Esophagus (tissue), 2 donors: ENCODE results near the gene WDR17. TPM values are rescaled to one million over a fixed set of nuclear protein-coding genes. Genes with fewer than 3 reads are reported as not detected.

ENCODE experiments used
- H3K27ac ChIP-seq, 2 donors: one replicate each; pipeline ENCODE4 v1.5.1; 2013; ENCODE audit warnings: low read depth in 2 of 2, mild to moderate bottlenecking in 2 of 2, inconsistent platforms in 1 of 2, low read length in 1 of 2, moderate library complexity in 1 of 2
- H3K27me3 ChIP-seq, 2 donors: one replicate each; pipeline ENCODE4 v1.6.1; 2013; ENCODE audit warnings: low read length in 2 of 2, control low read depth in 1 of 2, mild to moderate bottlenecking in 1 of 2; ENCODE audit not compliant: insufficient read depth in 2 of 2, control insufficient read depth in 1 of 2
- H3K36me3 ChIP-seq, 2 donors: one replicate each; pipeline ENCODE4 v1.6.1; 2013; ENCODE audit warnings: low read length in 1 of 2; ENCODE audit not compliant: control insufficient read depth in 2 of 2, insufficient read depth in 2 of 2
- H3K4me1 ChIP-seq, 2 donors: one replicate each; pipeline ENCODE4 v1.6.1; 2013; ENCODE audit warnings: low read length in 1 of 2; ENCODE audit not compliant: control insufficient read depth in 2 of 2, insufficient read depth in 2 of 2
- H3K4me3 ChIP-seq, 2 donors: one replicate each; pipeline ENCODE4 v1.5.1; 2013; ENCODE audit warnings: low read length in 2 of 2, mild to moderate bottlenecking in 2 of 2, low read depth in 1 of 2, moderate library complexity in 1 of 2
- H3K9me3 ChIP-seq, 2 donors: one replicate each; pipeline ENCODE4 v1.6.1; 2013; ENCODE audit warnings: mild to moderate bottlenecking in 2 of 2, low read depth in 1 of 2, low read length in 1 of 2, moderate library complexity in 1 of 2; ENCODE audit not compliant: control insufficient read depth in 2 of 2, insufficient read depth in 1 of 2
- WGBS, 2 donors: extraction: QIAGEN DNeasy Blood & Tissue Kit; methylation state at CpG; one replicate each; pipeline ENCODE4 v1.1.7; 2013; 5-methylcytosine and 5-hydroxymethylcytosine counted together
- polyA plus RNA-seq, 2 donors: library from polyadenylated mRNA; stranded (reverse); fragments of 200-250 nt; gene quantifications; one replicate each; pipeline ENCODE4 v1.2.3, GENCODE V29; 2013
- donor health status: healthy with polysubstance abuse.
- donor health status: Bipolar disorder and iron deficiency.

WDR17 gene
- polyA plus RNA-seq, 2 donors: 0.20 to 0.22 TPM

GRCh38 chr4:176137631-176138030 is 72.0 kb downstream of the WDR17 start:
- no peaks in the 10 kb centered on the region for H3K9me3 ChIP-seq
- no peak overlapping the region for H3K4me3 ChIP-seq
- no peak overlapping the region for H3K27ac ChIP-seq
- no peaks in the 10 kb centered on the region for H3K27me3 ChIP-seq
- H3K4me1 ChIP-seq: no peaks in the 10 kb centered on the region
- no peaks in the 10 kb centered on the region for H3K36me3 ChIP-seq

- H3K27me3 ChIP-seq: no peaks in the 10 kb centered on the region
- H3K4me1 ChIP-seq: no peaks in the 10 kb centered on the region
- H3K9me3 ChIP-seq: no peaks in the 10 kb centered on the region
- H3K36me3 ChIP-seq: no peaks in the 10 kb centered on the region
- H3K4me3 ChIP-seq: no peak overlapping the region
- no peak overlapping the region for H3K27ac ChIP-seq
Measured at GRCh38 chr4:176139518-176139917, 73.9 kb downstream of the WDR17 start.

GRCh38 chr4:176142253-176142652 is 76.6 kb downstream of the WDR17 start:
- Histone ChIP-seq H3K4me1 (no peaks in the 10 kb centered on the region), H3K9me3 (no peaks in the 10 kb centered on the region), H3K27ac (no peak overlapping the region), H3K4me3 (no peak overlapping the region), H3K36me3 (no peaks in the 10 kb centered on the region), H3K27me3 (no peaks in the 10 kb centered on the region)
- 55 to 74% methylated on average over 2 of the region's 2 CpGs for WGBS, 2 donors

GRCh38 chr4:176149680-176150355 is 84.2 kb downstream of the WDR17 start:
- Histone ChIP-seq H3K9me3 (no peaks in the 10 kb centered on the region), H3K27ac (no peak overlapping the region), H3K36me3 (no peaks in the 10 kb centered on the region), H3K4me3 (no peak overlapping the region), H3K27me3 (no peaks in the 10 kb centered on the region), H3K4me1 (no peaks in the 10 kb centered on the region)
- WGBS, 2 donors: 73 to 75% methylated on average over 3 of the region's 3 CpGs

GRCh38 chr4:176150356-176150682 is 84.7 kb downstream of the WDR17 start:
- H3K4me3 ChIP-seq: no peak overlapping the region
- H3K9me3 ChIP-seq: no peaks in the 10 kb centered on the region
- H3K27me3 ChIP-seq: no peaks in the 10 kb centered on the region
- H3K27ac ChIP-seq: no peak overlapping the region
- no peaks in the 10 kb centered on the region for H3K36me3 ChIP-seq
- H3K4me1 ChIP-seq: no peaks in the 10 kb centered on the region

GRCh38 chr4:176150704-176151103 is 85.1 kb downstream of the WDR17 start:
- H3K36me3 ChIP-seq: no peaks in the 10 kb centered on the region
- no peaks in the 10 kb centered on the region for H3K9me3 ChIP-seq
- H3K4me1 ChIP-seq: no peaks in the 10 kb centered on the region
- no peak overlapping the region for H3K27ac ChIP-seq
- WGBS, 2 donors: 58 to 67% methylated on average over 2 of the region's 2 CpGs
- H3K27me3 ChIP-seq: no peaks in the 10 kb centered on the region
- H3K4me3 ChIP-seq: no peak overlapping the region

GRCh38 chr4:176153124-176153523 is 87.5 kb downstream of the WDR17 start:
- no peaks in the 10 kb centered on the region for H3K9me3 ChIP-seq
- H3K4me1 ChIP-seq: no peaks in the 10 kb centered on the region
- H3K27me3 ChIP-seq: no peaks in the 10 kb centered on the region
- WGBS, 2 donors: 64 to 70% methylated on average over 4 of the region's 4 CpGs
- H3K36me3 ChIP-seq: no peaks in the 10 kb centered on the region
- H3K4me3 ChIP-seq: no peak overlapping the region
- H3K27ac ChIP-seq: no peak overlapping the region

GRCh38 chr4:176156656-176157055 is 91.0 kb downstream of the WDR17 start:
- H3K4me1 ChIP-seq: no peaks in the 10 kb centered on the region
- H3K4me3 ChIP-seq: no peak overlapping the region
- H3K9me3 ChIP-seq: no peaks in the 10 kb centered on the region
- WGBS, 2 donors: 95 to 96% methylated on average over 5 of the region's 5 CpGs
- H3K36me3 ChIP-seq: no peaks in the 10 kb centered on the region
- H3K27me3 ChIP-seq: no peaks in the 10 kb centered on the region
- H3K27ac ChIP-seq: no peak overlapping the region

- Histone ChIP-seq H3K9me3 (no peaks in the 10 kb centered on the region), H3K4me3 (no peak overlapping the region), H3K4me1 (no peaks in the 10 kb centered on the region), H3K27me3 (no peaks in the 10 kb centered on the region), H3K36me3 (no peaks in the 10 kb centered on the region), H3K27ac (no peak overlapping the region)
- 92 to 96% methylated on average over 3 of the region's 3 CpGs for WGBS, 2 donors
Measured at GRCh38 chr4:176163041-176163440, 97.4 kb downstream of the WDR17 start.

- H3K36me3 ChIP-seq: no peaks in the 10 kb centered on the region
- H3K27me3 ChIP-seq: no peaks in the 10 kb centered on the region
- H3K9me3 ChIP-seq: no peaks in the 10 kb centered on the region
- no peaks in the 10 kb centered on the region for H3K4me1 ChIP-seq
- WGBS, 2 donors: 32 to 35% methylated on average over 1 of the region's 1 CpG
- H3K27ac ChIP-seq: no peak overlapping the region
- no peak overlapping the region for H3K4me3 ChIP-seq
Measured at GRCh38 chr4:176185051-176185450, 119.4 kb downstream of the WDR17 start.
